Muscle layer of duodenum (tissue), 2 donors: ENCODE results near the gene C1QL4.
A peak's percentile ranks its signal among the peaks of the same experiment; 100 is the strongest.
"Not testable (repeated sequence)": the region's sequence is repeated elsewhere in the genome, so short reads cannot be mapped to it uniquely, and the experiment has no call there.

Experiments used
- H3K27ac ChIP-seq: one replicate; pipeline ENCODE4 v1.7.0; 2013; ENCODE audit warnings: mild to moderate bottlenecking, low read length
- H3K27me3 ChIP-seq: one replicate; pipeline ENCODE4 v1.7.0; 2013; ENCODE audit warnings: low read depth, mild to moderate bottlenecking, control low read depth, low read length
- H3K36me3 ChIP-seq, 2 donors: one replicate each; pipeline ENCODE4 v1.7.0; 2013; ENCODE audit warnings: low read length in 2 of 2, control low read depth in 1 of 2, mild to moderate bottlenecking in 1 of 2; ENCODE audit not compliant: insufficient read depth in 2 of 2, control insufficient read depth in 1 of 2
- H3K4me1 ChIP-seq, 2 donors: one replicate each; pipeline ENCODE4 v1.7.0; 2013; ENCODE audit warnings: low read length in 2 of 2, mild to moderate bottlenecking in 2 of 2, control low read depth in 1 of 2, moderate library complexity in 1 of 2; ENCODE audit not compliant: insufficient read depth in 2 of 2, control insufficient read depth in 1 of 2
- H3K4me3 ChIP-seq, 2 donors: one replicate each; pipeline ENCODE4 v1.7.0; 2013; ENCODE audit warnings: low read length in 2 of 2, low read depth in 1 of 2, mild to moderate bottlenecking in 1 of 2
- H3K9me3 ChIP-seq, 2 donors: one replicate each; pipeline ENCODE4 v1.7.0; 2013; ENCODE audit warnings: low read length in 2 of 2, control low read depth in 1 of 2, mild to moderate bottlenecking in 1 of 2; ENCODE audit not compliant: control insufficient read depth in 1 of 2
- donor health status: healthy.

The C1QL4 gene

DNA sequence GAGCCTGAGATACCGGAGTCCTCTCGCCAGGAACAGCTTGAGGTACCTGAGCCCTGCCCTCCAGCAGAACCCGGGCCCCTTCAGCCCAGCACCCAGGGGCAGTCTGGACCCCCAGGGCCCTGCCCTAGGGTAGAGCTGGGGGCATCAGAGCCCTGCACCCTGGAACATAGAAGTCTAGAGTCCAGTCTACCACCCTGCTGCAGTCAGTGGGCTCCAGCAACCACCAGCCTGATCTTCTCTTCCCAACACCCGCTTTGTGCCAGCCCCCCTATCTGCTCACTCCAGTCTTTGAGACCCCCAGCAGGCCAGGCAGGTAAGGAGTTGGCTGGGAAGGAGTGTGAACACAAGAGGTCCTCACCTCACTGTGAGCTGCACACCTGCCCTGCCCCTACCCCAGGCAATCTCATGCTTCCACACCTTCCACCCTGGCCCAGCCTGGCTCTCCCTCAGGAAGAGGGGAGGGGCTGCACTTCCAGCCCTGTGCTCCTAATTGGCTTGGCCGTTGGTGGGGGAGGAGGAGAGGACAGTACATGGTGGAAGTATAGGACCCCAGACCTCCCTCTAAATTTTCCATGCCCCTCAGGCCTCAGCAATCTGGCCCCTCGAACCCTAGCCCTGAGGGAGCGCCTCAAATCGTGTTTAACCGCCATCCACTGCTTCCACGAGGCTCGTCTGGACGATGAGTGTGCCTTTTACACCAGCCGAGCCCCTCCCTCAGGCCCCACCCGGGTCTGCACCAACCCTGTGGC, 6.2 kb downstream of the C1QL4 start:
- H3K9me3 ChIP-seq = no peaks in the 10 kb centered on the region
- H3K27ac ChIP-seq = no peak overlapping the region
- no peaks in the 10 kb centered on the region for H3K36me3 ChIP-seq
- peaks cover 0 to 8% of the 10 kb centered on the region in 2 donors for H3K4me1 ChIP-seq
- H3K27me3 ChIP-seq = peaks cover 26% of the 10 kb centered on the region
- no peak overlapping the region for H3K4me3 ChIP-seq

- no peak overlapping the region for H3K4me3 ChIP-seq
- H3K27ac ChIP-seq = no peak overlapping the region
- peaks cover 19% of the 10 kb centered on the region for H3K27me3 ChIP-seq
- H3K36me3 ChIP-seq = no peaks in the 10 kb centered on the region
- peaks cover 0 to 8% of the 10 kb centered on the region in 2 donors for H3K4me1 ChIP-seq
- H3K9me3 ChIP-seq = no peaks in the 10 kb centered on the region
Measured at GRCh38 chr12:49330032-49330619, 6.9 kb downstream of the C1QL4 start.

- H3K4me1 ChIP-seq = peaks cover 0 to 8% of the 10 kb centered on the region in 2 donors
- no peak overlapping the region for H3K4me3 ChIP-seq
- peaks cover 9% of the 10 kb centered on the region for H3K27me3 ChIP-seq
- no peak overlapping the region for H3K27ac ChIP-seq
- H3K36me3 ChIP-seq = no peaks in the 10 kb centered on the region
- H3K9me3 ChIP-seq = no peaks in the 10 kb centered on the region
Measured at GRCh38 chr12:49328816-49329215, 8.2 kb downstream of the C1QL4 start.

DNA sequence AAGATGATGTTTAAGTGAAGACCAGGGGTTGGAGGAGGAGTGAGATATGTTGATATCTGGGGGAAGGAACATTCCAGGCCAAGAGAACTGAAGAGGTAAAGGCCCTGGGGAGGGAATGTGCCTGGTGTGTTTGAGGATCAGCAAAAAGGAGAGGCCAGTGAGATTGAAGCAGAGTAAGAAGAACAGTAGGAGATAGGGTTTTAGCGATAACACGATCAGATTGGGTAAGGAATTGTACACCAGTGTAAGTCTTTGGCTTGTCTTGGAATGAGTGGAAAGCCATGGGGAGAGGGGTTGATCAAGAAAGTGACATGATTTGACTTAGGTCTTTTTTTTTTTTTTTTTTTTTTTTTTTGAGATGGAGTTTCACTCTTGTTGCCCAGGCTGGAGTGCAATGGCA, 9.1 kb downstream of the C1QL4 start:
- H3K27ac ChIP-seq = no peak overlapping the region
- no peaks in the 10 kb centered on the region for H3K36me3 ChIP-seq
- H3K4me3 ChIP-seq = no peak overlapping the region
- no peaks in the 10 kb centered on the region for H3K9me3 ChIP-seq
- peaks cover 0 to 9% of the 10 kb centered on the region in 2 donors for H3K4me1 ChIP-seq
- H3K27me3 ChIP-seq = peaks cover 3% of the 10 kb centered on the region

DNA sequence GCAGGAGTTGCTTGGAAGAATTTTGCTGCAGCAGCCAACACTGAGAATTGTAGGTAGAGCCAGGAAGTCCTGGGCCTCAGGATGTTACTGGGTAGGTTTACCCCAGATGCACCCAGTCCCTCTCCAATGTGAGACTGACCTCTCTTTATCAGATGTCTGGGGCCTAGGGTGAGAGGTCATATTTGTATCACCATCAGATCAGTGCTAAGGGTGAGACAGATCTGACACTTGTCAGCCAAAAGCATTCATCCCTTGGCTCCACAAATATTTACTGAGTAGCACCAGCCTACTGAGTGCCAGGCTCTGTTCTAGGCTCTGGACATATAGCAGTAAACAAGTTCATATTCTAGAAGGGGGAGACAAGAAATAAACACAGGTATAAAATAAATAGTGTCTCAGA, 9.6 kb downstream of the C1QL4 start:
- H3K4me3 ChIP-seq = no peak overlapping the region
- peaks cover 0 to 9% of the 10 kb centered on the region in 2 donors for H3K4me1 ChIP-seq
- H3K27me3 ChIP-seq = peaks cover 3% of the 10 kb centered on the region
- H3K27ac ChIP-seq = no peak overlapping the region
- no peaks in the 10 kb centered on the region for H3K36me3 ChIP-seq
- no peaks in the 10 kb centered on the region for H3K9me3 ChIP-seq

- Histone ChIP-seq H3K4me3 (no peak overlapping the region), H3K27ac (no peak overlapping the region), H3K9me3 (no peaks in the 10 kb centered on the region), H3K27me3 (no peaks in the 10 kb centered on the region), H3K36me3 (no peaks in the 10 kb centered on the region), H3K4me1 (peaks cover 0 to 12% of the 10 kb centered on the region in 2 donors)
Measured at GRCh38 chr12:49325606-49326005, 11.4 kb downstream of the C1QL4 start.

DNA sequence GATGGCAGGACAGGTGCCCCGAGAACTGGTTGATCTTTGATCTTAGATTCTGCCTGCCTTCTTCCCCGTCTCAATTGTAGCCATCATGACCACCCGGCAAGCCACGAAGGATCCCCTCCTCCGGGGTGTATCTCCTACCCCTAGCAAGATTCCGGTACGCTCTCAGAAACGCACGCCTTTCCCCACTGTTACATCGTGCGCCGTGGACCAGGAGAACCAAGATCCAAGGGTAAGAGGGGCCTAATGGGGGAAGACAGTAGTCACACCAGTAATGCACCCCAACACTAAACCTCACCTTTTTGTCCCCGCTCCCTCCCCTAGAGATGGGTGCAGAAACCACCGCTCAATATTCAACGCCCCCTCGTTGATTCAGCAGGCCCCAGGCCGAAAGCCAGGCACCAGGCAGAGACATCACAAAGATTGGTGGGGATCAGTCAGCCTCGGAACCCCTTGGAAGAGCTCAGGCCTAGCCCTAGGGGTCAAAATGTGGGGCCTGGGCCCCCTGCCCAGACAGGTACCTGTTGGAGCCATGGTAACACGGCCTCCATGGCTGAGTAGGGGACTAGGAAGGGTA, 13.4 kb downstream of the C1QL4 start:
- Histone ChIP-seq H3K4me1 (peaks cover 0 to 12% of the 10 kb centered on the region in 2 donors), H3K4me3 (peak overlapping the region; percentile 60 to 68), H3K27ac (no peak overlapping the region), H3K27me3 (no peaks in the 10 kb centered on the region), H3K36me3 (no peaks in the 10 kb centered on the region), H3K9me3 (no peaks in the 10 kb centered on the region)

- Histone ChIP-seq H3K4me1 (peaks cover 0 to 12% of the 10 kb centered on the region in 2 donors), H3K36me3 (no peaks in the 10 kb centered on the region), H3K27me3 (no peaks in the 10 kb centered on the region), H3K9me3 (no peaks in the 10 kb centered on the region), H3K27ac (no peak within 1 kb of the TSS), H3K4me3 (peak within 1 kb of the TSS; percentile 60 to 68)
Measured at GRCh38 chr12:49322708-49323523, 14.1 kb downstream of the C1QL4 start, which contains the start of gene TROAP. TROAP (plus strand) TSS chr12:49323255; CDS start chr12:49323609, 354 bp downstream.

DNA sequence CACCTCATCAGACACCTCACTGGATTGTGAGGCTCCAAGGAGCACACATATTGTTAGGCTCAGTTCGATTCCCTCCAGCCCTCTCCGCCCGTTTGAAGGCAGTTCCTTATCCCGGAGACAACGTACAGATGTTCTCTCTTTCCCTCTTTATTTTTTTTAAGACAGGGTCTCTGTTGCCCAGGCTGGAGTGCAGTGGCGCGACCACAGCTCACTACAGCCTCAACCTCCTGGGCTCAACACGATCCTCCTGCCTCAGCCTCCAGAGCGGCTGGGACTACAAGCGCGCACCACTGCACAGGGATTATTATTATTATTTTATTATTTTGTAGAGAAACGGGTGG, 14.7 kb downstream of the C1QL4 start:
- Histone ChIP-seq H3K9me3 (no peaks in the 10 kb centered on the region), H3K27me3 (no peaks in the 10 kb centered on the region), H3K36me3 (no peaks in the 10 kb centered on the region), H3K4me3 (peak overlapping the region; percentile 60 to 68), H3K27ac (no peak overlapping the region), H3K4me1 (peaks cover 0 to 12% of the 10 kb centered on the region in 2 donors)

- H3K4me1 ChIP-seq = peaks cover 0 to 12% of the 10 kb centered on the region in 2 donors
- H3K27ac ChIP-seq, H3K36me3 ChIP-seq, H3K27me3 ChIP-seq, H3K4me3 ChIP-seq, H3K9me3 ChIP-seq: not testable (repeated sequence)
Measured at GRCh38 chr12:49320411-49321103, 16.4 kb downstream of the C1QL4 start.

- not testable (repeated sequence) for H3K9me3 ChIP-seq, H3K4me3 ChIP-seq, H3K36me3 ChIP-seq, H3K27me3 ChIP-seq, H3K27ac ChIP-seq, H3K4me1 ChIP-seq
Measured at GRCh38 chr12:49317118-49317517, 19.9 kb downstream of the C1QL4 start.
